ENCODE results near the gene EGFL8. TPM values are rescaled to one million over a fixed set of nuclear protein-coding genes. Genes with fewer than 3 reads are reported as not detected.

The EGFL8 gene
- total and polyA plus RNA-seq, 2 donors (not counting 3 experiments of a cell fraction or from before 2014, with no cell fraction given): 9.0 to 12.6 TPM

GRCh38 chr6:32114796-32115195 is 49.6 kb upstream of the EGFL8 start:
- Histone ChIP-seq H2AFZ (ENCODE audit: low read depth, low read length) (no peak overlapping the region), H3K4me3 (replicated peaks in 1 of 3; ENCODE audit: insufficient read depth in 1 of 3, low read depth in 1 of 3, low read length in 3 of 3) (no peak overlapping the region), H4K20me1 (replicated peaks; ENCODE audit: control insufficient read depth, extremely low read depth, insufficient read depth, low read length) (no peaks in the 10 kb centered on the region), H3K9me1 (replicated peaks; ENCODE audit: control insufficient read depth, extremely low read depth, insufficient read depth, low read length) (no peaks in the 10 kb centered on the region), H3K9ac (replicated peaks; ENCODE audit: extremely low read depth, insufficient read depth, low read length) (no peak overlapping the region), H3K4me2 (ENCODE audit: insufficient read depth, low read length) (no peak overlapping the region), H3K36me3 (ENCODE audit: control insufficient read depth in 2 of 2, extremely low read depth in 1 of 2, insufficient read depth in 2 of 2, low read length in 2 of 2) (peaks cover 14 to 39% of the 10 kb centered on the region in 2 experiments), H3K79me2 (ENCODE audit: control insufficient read depth, insufficient read depth, low read length) (no peaks in the 10 kb centered on the region), H3K9me3 (replicated peaks; ENCODE audit: control insufficient read depth, insufficient read depth, low read length) (no peaks in the 10 kb centered on the region), H3K4me1 (ENCODE audit: control insufficient read depth, extremely low read depth, insufficient read depth, low read length) (no peaks in the 10 kb centered on the region), H3K27me3 (ENCODE audit: control insufficient read depth in 2 of 2, insufficient read depth in 2 of 2, low read length in 2 of 2) (peaks cover 2 to 3% of the 10 kb centered on the region in 2 experiments), H3K27ac (ENCODE audit: insufficient read depth, low read depth, low read length) (no peak overlapping the region)
- intact Hi-C loops (cut with micrococcal nuclease) (loop anchor here (10.0 kb wide), 1 partner anchor 300 kb away; no protein-coding TSS in a partner anchor), dilution Hi-C loops (cut with MboI; ENCODE audit: extremely low pct_ligation_motif_present, low sequenced_read_pairs) (no loop called here)
- TF ChIP-seq POLR2A (IDR thresholded peaks at IDR 0.05; ENCODE audit: low read depth, low read length) (no peak), FOS (IDR thresholded peaks at IDR 0.05; ENCODE audit: borderline replicate concordance, insufficient read depth, low read length) (no peak), MYC (IDR thresholded peaks at IDR 0.05; ENCODE audit: low read depth, low read length) (no peak), JUN (IDR thresholded peaks at IDR 0.05; ENCODE audit: borderline replicate concordance, insufficient read depth, insufficient read length, low read depth) (no peak), POLR2AphosphoS5 (IDR thresholded peaks at IDR 0.05; ENCODE audit: insufficient read depth, low read depth, low read length) (no peak)
- BruUV-seq (replicated peaks): no TSS peak
- CTCF ChIA-PET: interaction anchor here (1.0 kb wide), 1 partner anchor 78 kb away, joined by 3 read pairs; the partner anchor contains the start of gene GPSM3
- FAIRE-seq (no peak), DNase-seq (ENCODE audit: low read depth, low spot score) (no peak)
- POLR2A ChIA-PET: interaction anchor here (0.8 kb wide), 1 partner anchor 444 kb away, joined by 4 read pairs; no protein-coding TSS in a partner anchor

GRCh38 chr6:32115623-32116022 is 48.8 kb upstream of the EGFL8 start:
- no peaks in the 10 kb centered on the region for H4K20me1 ChIP-seq (replicated peaks; ENCODE audit: control insufficient read depth, extremely low read depth, insufficient read depth, low read length)
- H3K9me1 ChIP-seq (replicated peaks; ENCODE audit: control insufficient read depth, extremely low read depth, insufficient read depth, low read length): no peaks in the 10 kb centered on the region
- ChIA-PET CTCF (interaction anchor here (0.8 to 1.0 kb wide), 2 partner anchors 77 to 80 kb away, joined by 3 read pairs; partner anchors contain the start of gene GPSM3), POLR2A (no interaction called here)
- no peaks in the 10 kb centered on the region for H3K27me3 ChIP-seq (ENCODE audit: control insufficient read depth in 2 of 2, insufficient read depth in 2 of 2, low read length in 2 of 2)
- FAIRE-seq (no peak), DNase-seq (ENCODE audit: low read depth, low spot score) (no peak)
- intact Hi-C loops (cut with micrococcal nuclease): loop anchor here (10.0 kb wide), 1 partner anchor 299 kb away; no protein-coding TSS in a partner anchor
- TSS peak; percentile 49 for BruUV-seq (replicated peaks)
- H3K9me3 ChIP-seq (replicated peaks; ENCODE audit: control insufficient read depth, insufficient read depth, low read length): no peaks in the 10 kb centered on the region
- H2AFZ ChIP-seq (ENCODE audit: low read depth, low read length): no peak overlapping the region
- H3K4me3 ChIP-seq (replicated peaks in 1 of 3; ENCODE audit: insufficient read depth in 1 of 3, low read depth in 1 of 3, low read length in 3 of 3): no peak overlapping the region
- dilution Hi-C loops (cut with MboI; ENCODE audit: extremely low pct_ligation_motif_present, low sequenced_read_pairs): no loop called here
- H3K27ac ChIP-seq (ENCODE audit: insufficient read depth, low read depth, low read length): no peak overlapping the region
- TF ChIP-seq FOS (IDR thresholded peaks at IDR 0.05; ENCODE audit: borderline replicate concordance, insufficient read depth, low read length) (no peak), GATA2 (IDR thresholded peaks at IDR 0.05; ENCODE audit: insufficient read depth, insufficient read length, low read depth, low read length) (no peak), POLR2AphosphoS5 (IDR thresholded peaks at IDR 0.05; ENCODE audit: insufficient read depth, low read depth, low read length) (no peak), JUN (IDR thresholded peaks at IDR 0.05; ENCODE audit: borderline replicate concordance, insufficient read depth, insufficient read length, low read depth) (no peak), POLR2A (IDR thresholded peaks at IDR 0.05; ENCODE audit: low read depth, low read length) (no peak), MYC (IDR thresholded peaks at IDR 0.05; ENCODE audit: low read depth, low read length) (no peak)
- no peaks in the 10 kb centered on the region for H3K79me2 ChIP-seq (ENCODE audit: control insufficient read depth, insufficient read depth, low read length)
- H3K36me3 ChIP-seq (ENCODE audit: control insufficient read depth in 2 of 2, extremely low read depth in 1 of 2, insufficient read depth in 2 of 2, low read length in 2 of 2): peaks cover 14 to 42% of the 10 kb centered on the region in 2 experiments
- H3K9ac ChIP-seq (replicated peaks; ENCODE audit: extremely low read depth, insufficient read depth, low read length): no peak overlapping the region
- H3K4me2 ChIP-seq (ENCODE audit: insufficient read depth, low read length): no peak overlapping the region
- no peaks in the 10 kb centered on the region for H3K4me1 ChIP-seq (ENCODE audit: control insufficient read depth, extremely low read depth, insufficient read depth, low read length)

Measured in endothelial cell of umbilical vein (primary cell).